HFFc6 (cell line): Measurements from ENCODE around the gene MYO3B. TPM values are rescaled to one million over a fixed set of nuclear protein-coding genes. Genes with fewer than 3 reads are reported as not detected.

ENCODE experiments used
- DNase-seq: peaks from one replicate; pipeline ENCODE4 v3.0.0-alpha.2; 2018
- H3K27ac Mint-ChIP-seq: 2 replicates; pipeline ENCODE4 v1.8.0; 2020; ENCODE audit warnings: mild to moderate bottlenecking, mixed read lengths
- H3K27me3 Mint-ChIP-seq: 2 replicates; pipeline ENCODE4 v1.8.0; 2021; ENCODE audit warnings: mild to moderate bottlenecking, moderate library complexity, mixed read lengths; ENCODE audit not compliant: insufficient read depth
- H3K36me3 Mint-ChIP-seq: 2 replicates; pipeline ENCODE4 v1.8.0; 2021; ENCODE audit warnings: low read depth, mixed read lengths
- H3K4me1 Mint-ChIP-seq: 2 replicates; pipeline ENCODE4 v1.8.0; 2020; ENCODE audit warnings: low read depth, mixed read lengths
- H3K4me3 Mint-ChIP-seq: 2 replicates; pipeline ENCODE4 v1.8.0; 2020; ENCODE audit warnings: mild to moderate bottlenecking, moderate library complexity, mixed read lengths
- H3K9me3 Mint-ChIP-seq: 2 replicates; pipeline ENCODE4 v1.8.0; 2020; ENCODE audit warnings: mild to moderate bottlenecking, mixed read lengths
- CTCF ChIP-seq: fragments of 200-600 bp; sonication (generic); IDR thresholded peaks from 2 replicates; pipeline ENCODE4 v1.5.0; 2021; ENCODE audit warnings: antibody characterized with exemption, mild to moderate bottlenecking
- total RNA-seq, 6 experiments: library from RNA; stranded (reverse); fragmentation: NEBNext Ultra II Directional; extraction: Animal tissue kit (Norgen Biotek cat#: 25700); gene quantifications; 2 replicates in 1 of 6; 3 replicates in 5 of 6; pipeline ENCODE4 v1.2.3, GENCODE V29; 2021

The MYO3B gene
- total RNA-seq, 6 experiments from 2014 or later: not detected

- no peak for TF ChIP-seq CTCF
- no peaks in the 10 kb centered on the region for H3K4me1 Mint-ChIP-seq
- no peak overlapping the region for H3K27ac Mint-ChIP-seq
- H3K9me3 Mint-ChIP-seq: peaks cover 29% of the 10 kb centered on the region
- no peak for DNase-seq
- no peaks in the 10 kb centered on the region; the same call in 1 of the 2 replicates for H3K27me3 Mint-ChIP-seq
- H3K4me3 Mint-ChIP-seq: no peak overlapping the region
- H3K36me3 Mint-ChIP-seq: no peaks in the 10 kb centered on the region
Observed at GRCh38 chr2:170505631-170506275, 327.8 kb downstream of the MYO3B start.

GRCh38 chr2:170509452-170510193, 331.7 kb downstream of the MYO3B start:
- Mint-ChIP-seq H3K27me3 (no peaks in the 10 kb centered on the region), H3K36me3 (no peaks in the 10 kb centered on the region; the same call in 1 of the 2 replicates), H3K4me1 (no peaks in the 10 kb centered on the region), H3K9me3 (peaks cover 39% of the 10 kb centered on the region), H3K27ac (no peak overlapping the region), H3K4me3 (no peak overlapping the region)
- DNase-seq: no peak
- TF ChIP-seq CTCF: no peak

- H3K27ac Mint-ChIP-seq: no peak overlapping the region
- DNase-seq: no peak
Observed at GRCh38 chr2:170512266-170512665, 334.3 kb downstream of the MYO3B start.

GRCh38 chr2:170514140-170514539, 336.2 kb downstream of the MYO3B start:
- Mint-ChIP-seq H3K4me3 (no peak overlapping the region), H3K27me3 (no peaks in the 10 kb centered on the region), H3K27ac (no peak overlapping the region), H3K4me1 (no peaks in the 10 kb centered on the region), H3K36me3 (no peaks in the 10 kb centered on the region; the same call in 1 of the 2 replicates), H3K9me3 (peaks cover 25% of the 10 kb centered on the region)
- DNase-seq: no peak
- TF ChIP-seq CTCF: no peak

More at GRCh38 chr2:170512266-170512665, 334.3 kb downstream of the MYO3B start:
- H3K27me3 Mint-ChIP-seq: no peaks in the 10 kb centered on the region
- H3K4me1 Mint-ChIP-seq: no peaks in the 10 kb centered on the region
- H3K9me3 Mint-ChIP-seq: peaks cover 30% of the 10 kb centered on the region
- TF ChIP-seq CTCF: no peak
- H3K4me3 Mint-ChIP-seq: no peak overlapping the region
- no peaks in the 10 kb centered on the region; the same call in 1 of the 2 replicates for H3K36me3 Mint-ChIP-seq

- peaks cover 17% of the 10 kb centered on the region for H3K9me3 Mint-ChIP-seq
- H3K4me3 Mint-ChIP-seq: no peak overlapping the region
- no peaks in the 10 kb centered on the region for H3K4me1 Mint-ChIP-seq
- no peaks in the 10 kb centered on the region for H3K27me3 Mint-ChIP-seq
- DNase-seq: no peak
- no peak overlapping the region for H3K27ac Mint-ChIP-seq
- no peaks in the 10 kb centered on the region; the same call in 1 of the 2 replicates for H3K36me3 Mint-ChIP-seq
- no peak for TF ChIP-seq CTCF
Observed at GRCh38 chr2:170517538-170517937, 339.6 kb downstream of the MYO3B start.
